ENCODE data around the gene GPR142.
A peak's percentile ranks its signal among the peaks of the same experiment; 100 is the strongest.

GPR142 gene

GRCh38 chr17:74367206-74367605 is at the start of gene GPR142:
Gene GPR142, plus strand, starts transcription at chr17:74367506. Its CDS starts 2,035 bp downstream, at chr17:74369541.
- no peak for DNase-seq (ENCODE audit: low spot score)
- in situ Hi-C loops (cut with MboI; ENCODE audit: low sequenced_read_pairs, unreplicated experiment) = loop anchor here (10.0 kb wide), 1 partner anchor 72 kb away; no protein-coding TSS in a partner anchor
- TF ChIP-seq CTCF (IDR thresholded peaks at IDR 0.05; ENCODE audit: borderline replicate concordance, control extremely low read depth, extremely low read depth, insufficient read depth, missing control alignments) = no peak

- in situ Hi-C loops (cut with MboI; ENCODE audit: low sequenced_read_pairs, unreplicated experiment) = no loop called here
- TF ChIP-seq CTCF (IDR thresholded peaks at IDR 0.05; ENCODE audit: borderline replicate concordance, control extremely low read depth, extremely low read depth, insufficient read depth, missing control alignments) = no peak
- no peak for DNase-seq (ENCODE audit: low spot score)
Measured at GRCh38 chr17:74318391-74318790, 48.9 kb upstream of the GPR142 start.

GRCh38 chr17:74324521-74324920 is 42.8 kb upstream of the GPR142 start:
- TF ChIP-seq CTCF (IDR thresholded peaks at IDR 0.05; ENCODE audit: borderline replicate concordance, control extremely low read depth, extremely low read depth, insufficient read depth, missing control alignments) = no peak
- no peak for DNase-seq (ENCODE audit: low spot score)
- in situ Hi-C loops (cut with MboI; ENCODE audit: low sequenced_read_pairs, unreplicated experiment) = no loop called here

- TF ChIP-seq CTCF (IDR thresholded peaks at IDR 0.05; ENCODE audit: borderline replicate concordance, control extremely low read depth, extremely low read depth, insufficient read depth, missing control alignments) = no peak
- in situ Hi-C loops (cut with MboI; ENCODE audit: low sequenced_read_pairs, unreplicated experiment) = no loop called here
- DNase-seq (ENCODE audit: low spot score) = no peak
Measured at GRCh38 chr17:74325376-74325742, 41.9 kb upstream of the GPR142 start.

GRCh38 chr17:74325743-74326379 is 41.4 kb upstream of the GPR142 start, which contains the start of gene KIF19:
Gene KIF19, plus strand, starts transcription at chr17:74326226. Its CDS starts 124 bp downstream, at chr17:74326350.
- DNase-seq (ENCODE audit: low spot score) = peak; percentile 91
- in situ Hi-C loops (cut with MboI; ENCODE audit: low sequenced_read_pairs, unreplicated experiment) = no loop called here
- no peak for TF ChIP-seq CTCF (IDR thresholded peaks at IDR 0.05; ENCODE audit: borderline replicate concordance, control extremely low read depth, extremely low read depth, insufficient read depth, missing control alignments)

- TF ChIP-seq CTCF (IDR thresholded peaks at IDR 0.05; ENCODE audit: borderline replicate concordance, control extremely low read depth, extremely low read depth, insufficient read depth, missing control alignments) = no peak
- no peak for DNase-seq (ENCODE audit: low spot score)
- in situ Hi-C loops (cut with MboI; ENCODE audit: low sequenced_read_pairs, unreplicated experiment) = no loop called here
Measured at GRCh38 chr17:74326506-74326905, 40.8 kb upstream of the GPR142 start.

All from GM13976 (cell line).